NCI-H510A treated with DMSO at 0.1 percent for 48 hours (cell line): ENCODE measurements around the gene TMEM170A.
"Not testable (repeated sequence)": the region's sequence is repeated elsewhere in the genome, so short reads cannot be mapped to it uniquely, and the experiment has no call there.

Source experiments
- DNase-seq: peaks from one replicate; lab custom pipeline; 2025; lab: John Stamatoyannopoulos, UW

Gene TMEM170A, protein sequence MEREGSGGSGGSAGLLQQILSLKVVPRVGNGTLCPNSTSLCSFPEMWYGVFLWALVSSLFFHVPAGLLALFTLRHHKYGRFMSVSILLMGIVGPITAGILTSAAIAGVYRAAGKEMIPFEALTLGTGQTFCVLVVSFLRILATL

DNA sequence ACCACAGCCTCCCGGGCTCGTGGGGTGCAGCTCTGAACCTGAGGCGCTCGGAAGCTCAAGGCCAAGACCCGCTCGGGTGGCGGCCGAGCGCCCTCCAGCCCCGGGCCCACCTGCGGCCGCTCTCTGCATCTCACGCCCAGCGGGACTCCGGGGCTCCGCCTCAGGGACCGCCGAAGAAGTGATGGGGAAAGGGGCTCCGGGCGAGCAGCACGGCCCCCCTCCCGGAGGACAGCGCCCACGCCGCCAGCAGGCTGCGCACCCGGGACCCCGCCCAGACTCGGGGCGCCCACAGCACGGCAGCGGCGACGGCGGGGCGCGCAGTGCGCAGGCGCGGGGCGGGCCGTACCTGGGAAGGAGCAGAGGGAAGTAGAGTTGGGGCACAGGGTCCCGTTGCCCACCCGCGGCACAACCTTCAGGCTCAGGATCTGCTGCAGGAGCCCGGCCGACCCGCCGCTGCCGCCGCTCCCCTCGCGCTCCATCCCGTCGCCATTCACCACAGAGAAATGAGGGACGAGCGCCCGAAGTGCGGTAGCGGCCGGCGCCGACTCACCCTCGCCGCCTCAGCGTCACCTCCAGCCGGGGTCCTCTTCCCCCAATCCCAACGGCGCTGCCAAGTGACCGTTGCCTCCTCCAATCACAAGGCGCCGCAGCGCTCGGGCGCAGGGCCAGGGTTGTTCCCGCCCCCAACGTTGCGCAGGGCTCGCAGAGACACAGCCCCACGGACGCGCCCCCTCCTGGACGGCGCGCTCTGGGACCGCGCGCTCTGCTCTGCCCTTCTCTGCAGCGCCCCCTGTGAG is at the start of gene TMEM170A:
TSS of gene TMEM170A (minus strand) at position 568 of the 797 bp plus-strand sequence. CDS start at position 479, 89 bp downstream.
- peak; percentile 82 for DNase-seq

DNA sequence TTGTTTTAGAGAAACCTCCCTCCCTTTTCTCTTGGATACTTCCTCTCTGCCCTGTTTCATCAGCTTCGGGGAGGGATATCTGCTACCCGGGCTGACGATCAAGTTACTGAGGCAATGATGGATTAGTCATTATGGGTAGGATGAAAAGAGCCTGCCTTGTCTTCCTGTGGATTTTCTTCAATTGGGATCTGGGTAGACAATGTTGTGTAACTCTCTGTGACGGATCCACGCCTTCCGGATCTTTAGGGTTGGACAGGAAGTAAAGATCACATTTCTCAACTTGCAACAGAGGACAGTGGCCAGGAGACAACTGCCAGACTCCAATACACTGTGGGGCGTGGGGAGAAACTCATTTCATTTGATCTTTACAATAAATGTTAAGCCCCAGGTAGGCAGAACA is 42.1 kb upstream of the TMEM170A start:
- DNase-seq, result no peak

DNA sequence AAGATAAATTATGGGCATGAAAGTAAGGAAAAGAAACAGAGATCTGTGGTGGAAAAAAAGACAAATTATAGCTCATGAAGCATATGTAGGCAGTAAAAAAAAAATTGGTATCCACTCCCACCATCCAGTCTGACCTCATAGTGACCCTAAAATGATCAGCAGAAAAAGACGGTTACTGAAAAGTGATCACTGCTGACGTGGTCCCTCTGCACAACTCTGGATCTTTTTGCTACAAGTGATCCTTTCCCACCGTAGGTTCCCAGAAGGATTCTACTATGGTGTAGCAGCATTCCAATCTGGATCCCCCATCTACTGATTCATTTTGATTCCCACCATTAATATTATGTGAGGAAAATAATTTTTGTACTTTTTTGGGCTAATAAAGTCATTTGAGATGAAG is 41.6 kb upstream of the TMEM170A start:
- DNase-seq, result no peak

DNA sequence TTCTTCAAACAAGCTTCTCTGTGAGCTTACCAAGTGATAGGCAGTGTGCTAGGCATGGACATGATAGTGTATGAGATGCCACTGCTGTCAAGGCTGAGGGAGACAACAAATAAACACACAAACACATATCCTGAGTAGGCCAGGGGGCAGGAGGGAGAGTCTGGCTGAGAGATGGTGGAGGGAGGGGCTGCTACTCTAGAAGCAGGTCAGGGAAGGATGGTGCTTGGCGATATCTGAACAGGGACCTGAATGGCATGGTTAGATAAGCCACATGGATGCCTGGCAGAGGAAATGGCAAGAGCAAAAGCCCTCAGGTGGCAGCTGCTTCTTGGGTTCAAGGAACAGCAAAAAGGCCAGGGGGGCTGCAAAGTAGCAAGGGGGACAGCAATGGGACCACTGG is 39.3 kb upstream of the TMEM170A start:
- DNase-seq, result no peak

DNA sequence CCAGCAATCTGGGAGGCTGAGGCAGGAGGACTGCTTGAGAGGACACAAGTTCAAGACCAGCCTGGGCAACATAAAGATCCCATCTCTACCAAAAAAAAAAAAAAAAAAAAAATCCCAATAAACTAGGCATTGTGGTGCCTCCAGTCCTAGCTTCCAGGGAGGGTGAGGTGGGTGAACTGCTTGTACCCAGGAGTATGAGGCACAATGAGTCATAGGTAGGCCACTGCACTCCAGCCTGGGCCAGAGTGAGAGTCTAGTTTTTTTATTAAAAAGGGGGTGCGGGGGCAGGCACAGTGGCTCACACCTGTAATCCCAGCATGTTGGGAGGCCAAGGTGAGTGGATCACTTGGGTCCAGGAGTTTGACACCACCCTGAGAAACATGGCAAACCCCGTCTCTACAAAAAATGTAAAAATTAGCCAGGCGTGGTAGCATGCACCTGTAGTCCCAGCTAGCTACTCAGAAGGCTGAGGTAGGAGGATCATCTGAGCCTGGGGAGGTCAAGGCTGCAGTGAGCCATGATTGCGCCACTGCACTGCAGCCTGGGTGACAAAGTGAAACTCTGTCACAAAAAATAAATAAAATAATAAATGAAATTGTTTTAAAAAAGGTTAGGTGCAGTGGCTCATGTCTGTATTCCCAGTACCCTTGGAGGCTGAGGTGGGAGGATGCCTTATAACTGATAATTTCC is 38.6 kb upstream of the TMEM170A start:
- DNase-seq, result no peak

DNA sequence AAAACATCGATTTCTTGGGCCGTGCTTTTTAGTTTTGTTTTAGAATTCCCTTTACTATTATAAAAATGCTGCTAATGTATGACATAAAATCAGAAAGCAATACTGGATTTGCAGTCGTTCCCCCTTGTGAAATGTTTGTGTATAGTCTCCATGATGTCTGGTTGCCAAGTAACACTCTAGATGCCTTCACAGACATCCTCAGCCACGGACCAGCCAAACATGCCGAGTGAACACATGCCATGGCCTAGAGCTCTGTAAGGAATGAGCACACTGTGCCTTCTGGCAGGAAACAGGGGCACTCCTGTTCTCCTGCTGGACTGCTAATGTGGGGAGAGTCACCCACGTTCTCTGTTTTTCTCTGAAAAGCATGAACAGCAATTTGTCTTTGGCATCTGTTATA is 37.3 kb upstream of the TMEM170A start:
- not testable (repeated sequence) for DNase-seq

DNA sequence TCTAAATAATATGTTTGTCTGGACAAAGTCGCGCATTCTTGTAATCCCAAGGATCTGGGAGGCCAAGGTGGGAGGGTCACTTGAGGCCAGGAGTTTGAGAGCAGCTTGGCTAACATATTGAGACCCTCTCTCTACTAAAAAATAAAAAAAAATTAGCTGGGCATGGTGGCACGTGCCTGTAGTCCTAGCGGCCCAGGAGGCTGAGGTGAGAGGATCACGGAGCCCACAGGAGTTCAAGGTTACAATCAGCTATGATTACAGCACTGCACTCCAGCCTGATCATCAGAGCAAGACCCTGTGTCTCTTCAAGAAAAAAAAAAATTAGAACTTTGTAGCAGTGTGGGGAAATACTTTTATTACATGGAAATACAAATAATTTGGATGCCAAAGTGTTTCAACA is 36.9 kb upstream of the TMEM170A start:
- no peak for DNase-seq

DNA sequence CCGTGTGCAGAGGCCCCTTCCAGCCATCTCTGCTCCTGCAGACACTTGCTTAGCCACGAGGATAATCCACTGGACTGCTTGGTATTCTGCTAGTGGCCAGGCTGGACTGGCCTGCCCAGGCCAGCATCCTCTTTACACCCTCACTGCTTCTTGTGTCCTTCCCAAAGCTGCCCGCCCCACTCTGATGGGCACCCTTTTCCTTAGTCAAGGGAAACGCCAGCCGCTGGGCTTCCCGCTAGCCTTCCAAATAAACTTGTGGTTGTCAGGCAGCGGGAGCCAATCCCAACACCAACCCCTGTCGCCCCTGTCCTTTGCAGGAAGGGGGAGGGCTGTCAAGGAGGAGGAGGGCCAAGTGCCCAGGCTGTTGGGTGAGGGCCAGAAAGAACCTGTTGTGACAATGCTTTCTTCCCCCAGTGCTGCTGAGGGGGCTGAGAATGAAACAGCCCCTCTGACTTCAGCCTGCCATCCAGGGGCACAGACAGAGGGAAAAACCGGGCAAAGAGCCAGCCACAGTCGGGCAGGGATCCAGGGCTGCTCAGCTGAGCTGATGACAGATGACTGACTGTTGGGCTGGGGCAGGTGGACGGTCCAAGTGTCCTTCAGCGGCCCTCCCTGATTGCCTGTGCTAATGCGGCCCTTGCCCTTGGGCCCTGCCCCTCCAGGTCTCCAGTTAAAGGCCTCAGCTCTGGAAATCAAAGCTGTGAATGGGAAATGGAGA is 34.3 kb upstream of the TMEM170A start:
- DNase-seq, result peak; percentile 7

DNA sequence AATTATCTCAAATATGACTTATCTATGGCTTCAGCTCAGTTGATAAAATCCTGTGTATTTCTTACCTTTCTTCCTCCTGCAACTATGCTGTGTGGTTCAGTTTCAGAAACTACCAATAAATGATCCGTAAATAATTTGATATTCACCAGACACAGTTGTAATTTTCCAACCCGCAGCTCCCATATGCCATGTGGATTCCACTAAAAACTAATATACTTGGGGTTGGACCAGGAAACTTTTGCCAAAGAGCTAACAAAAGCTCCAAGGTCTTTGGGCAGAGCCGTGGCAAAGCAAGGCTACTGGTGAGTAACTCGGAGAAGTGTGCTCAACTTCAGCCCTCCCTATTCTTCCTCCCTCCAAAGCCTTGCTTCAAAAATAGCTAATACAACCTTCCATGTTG is 33.1 kb upstream of the TMEM170A start:
- DNase-seq, result no peak

DNA sequence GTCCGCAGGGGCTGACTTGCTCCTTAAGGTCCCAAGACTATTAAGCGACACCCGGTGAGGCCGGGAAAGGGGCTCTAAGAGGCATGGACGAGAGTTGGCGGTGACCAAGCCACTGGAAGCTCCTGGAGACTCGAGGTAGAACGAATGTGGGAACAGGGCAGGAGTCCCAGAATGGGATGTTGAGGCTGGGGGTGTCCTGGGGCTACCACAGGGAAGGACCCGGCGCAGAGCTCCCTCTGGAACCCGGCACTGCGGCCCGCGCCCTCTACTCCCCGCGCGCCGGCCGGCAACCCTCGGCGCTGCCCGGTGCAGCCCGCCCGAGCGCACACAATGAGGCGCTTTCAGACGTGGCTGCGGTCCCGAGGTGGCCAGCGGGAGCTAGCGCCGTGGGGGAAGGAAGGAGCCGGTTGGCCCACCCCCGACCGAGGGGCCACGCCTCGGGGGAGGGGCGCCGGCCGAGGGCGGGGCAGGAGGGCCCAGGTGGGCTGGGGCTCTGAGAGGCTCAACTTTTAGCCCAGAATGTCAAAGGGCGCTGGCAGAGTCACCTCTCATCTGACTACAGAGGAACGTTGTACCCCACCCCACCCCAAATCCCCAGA is 30.7 kb upstream of the TMEM170A start, which contains the start of gene CHST6:
TSS of gene CHST6 (minus strand) at position 366 of the 599 bp plus-strand sequence. CDS start 15,613 bp downstream, outside the sequence.
- no peak for DNase-seq

DNA sequence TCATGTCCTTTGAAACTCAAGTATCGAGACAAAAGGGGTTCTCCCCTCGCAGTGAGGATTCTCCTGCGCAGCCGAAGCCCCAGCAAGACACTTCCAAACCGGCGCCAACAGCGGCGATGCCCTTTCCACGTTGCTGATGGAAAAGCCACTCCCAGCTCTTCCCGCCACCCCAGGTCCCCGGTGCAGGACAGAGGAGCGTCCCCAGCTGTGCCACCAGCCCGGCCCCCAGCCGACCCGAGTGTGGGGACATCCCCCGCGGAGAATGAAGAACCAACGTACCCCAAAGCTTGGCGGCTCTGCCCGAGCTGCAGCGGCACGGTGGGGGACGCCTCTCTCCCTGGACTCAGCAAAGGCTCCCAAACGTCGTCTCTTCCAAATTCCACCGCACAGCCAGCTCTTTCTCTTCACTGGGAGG is 30.2 kb upstream of the TMEM170A start:
- DNase-seq, result no peak

DNA sequence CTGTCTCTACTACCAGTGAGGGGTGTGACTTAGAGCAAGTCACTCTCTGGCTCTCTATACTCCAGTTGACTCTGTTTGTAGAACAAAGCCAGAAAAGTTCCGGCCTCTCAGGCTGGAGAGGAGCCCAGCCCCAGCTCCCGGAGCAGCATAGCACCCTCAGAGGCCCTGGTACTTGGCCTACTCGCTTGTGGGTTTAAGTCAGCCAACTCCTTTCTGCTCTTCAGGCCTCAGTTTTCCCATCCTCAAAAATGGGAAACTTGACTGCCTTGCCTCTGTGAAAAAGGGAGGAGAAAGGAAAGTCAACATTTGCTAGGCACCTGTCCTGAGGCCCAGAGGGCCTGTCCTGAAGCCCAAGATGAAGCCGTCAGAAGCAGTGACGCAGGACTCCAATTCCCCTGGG is 29.7 kb upstream of the TMEM170A start:
- no peak for DNase-seq

DNA sequence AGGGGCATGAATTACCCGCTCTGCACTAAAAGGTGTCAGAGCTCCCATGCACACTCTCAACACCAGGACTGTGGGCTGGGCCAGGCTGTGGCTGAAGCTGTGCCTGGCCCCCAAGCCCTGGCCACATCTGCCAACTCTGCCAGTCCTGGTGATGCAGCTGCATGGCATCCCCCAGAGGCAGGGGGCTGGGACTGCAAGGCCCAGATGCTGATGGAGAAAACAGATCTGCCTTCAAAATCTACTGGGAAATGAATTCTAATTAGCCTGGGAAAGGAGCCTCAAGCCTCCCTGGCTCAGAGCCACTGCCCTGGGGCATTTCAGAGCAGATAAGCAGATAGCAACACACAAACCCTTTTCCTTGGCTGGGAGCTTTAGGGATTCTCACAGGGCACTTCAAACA is 27.4 kb upstream of the TMEM170A start:
- no peak for DNase-seq

DNA sequence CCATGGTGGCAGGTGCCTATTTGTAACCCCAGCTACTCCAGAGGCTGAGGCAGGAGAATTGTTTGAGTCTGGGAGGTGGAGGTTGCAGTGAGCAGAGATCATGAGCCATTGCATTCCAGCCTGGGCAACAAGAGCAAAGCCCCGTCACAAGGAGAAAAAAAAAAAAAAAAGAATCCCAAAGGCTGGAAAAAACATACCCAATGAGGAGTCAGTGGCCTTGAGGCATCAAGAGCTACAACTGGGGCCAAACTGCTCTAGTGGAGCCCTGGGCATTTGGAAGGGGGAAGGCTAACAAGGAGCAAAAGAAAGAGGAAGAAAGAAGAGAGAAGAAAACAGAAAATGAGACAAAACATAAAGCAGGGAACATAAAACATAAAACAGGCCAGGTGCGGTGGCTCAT is 23.8 kb upstream of the TMEM170A start:
- no peak for DNase-seq

DNA sequence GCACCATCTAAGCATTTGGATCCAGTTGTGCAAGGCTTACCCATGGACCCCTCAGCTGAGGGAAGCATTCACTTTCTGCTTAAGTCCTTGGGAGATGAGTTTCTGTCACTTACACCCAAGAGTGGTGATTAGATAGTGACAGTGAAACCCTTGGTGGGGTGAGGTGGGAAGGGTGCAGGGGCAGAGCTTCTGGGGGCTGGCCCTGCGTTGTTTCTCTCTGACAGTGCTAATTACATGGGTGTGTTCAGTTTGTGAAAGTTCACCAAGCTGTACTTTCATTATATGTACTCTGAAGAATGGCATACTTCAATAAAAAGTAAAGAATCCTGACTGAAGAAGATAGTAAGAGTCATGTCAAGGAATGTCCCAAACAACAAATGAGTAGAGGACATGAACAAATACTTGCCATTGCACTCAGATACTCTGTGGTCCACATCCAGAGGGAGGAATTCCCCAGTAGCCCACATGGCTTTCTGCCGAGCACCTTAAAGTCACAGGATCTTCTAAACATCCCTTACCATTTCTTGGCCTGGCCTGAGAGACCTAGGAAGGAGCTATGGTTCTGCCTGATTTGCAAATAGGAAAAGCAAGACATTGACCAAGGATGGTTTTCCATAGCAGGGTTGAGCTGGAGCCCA is 22.3 kb upstream of the TMEM170A start:
- DNase-seq, result no peak

DNA sequence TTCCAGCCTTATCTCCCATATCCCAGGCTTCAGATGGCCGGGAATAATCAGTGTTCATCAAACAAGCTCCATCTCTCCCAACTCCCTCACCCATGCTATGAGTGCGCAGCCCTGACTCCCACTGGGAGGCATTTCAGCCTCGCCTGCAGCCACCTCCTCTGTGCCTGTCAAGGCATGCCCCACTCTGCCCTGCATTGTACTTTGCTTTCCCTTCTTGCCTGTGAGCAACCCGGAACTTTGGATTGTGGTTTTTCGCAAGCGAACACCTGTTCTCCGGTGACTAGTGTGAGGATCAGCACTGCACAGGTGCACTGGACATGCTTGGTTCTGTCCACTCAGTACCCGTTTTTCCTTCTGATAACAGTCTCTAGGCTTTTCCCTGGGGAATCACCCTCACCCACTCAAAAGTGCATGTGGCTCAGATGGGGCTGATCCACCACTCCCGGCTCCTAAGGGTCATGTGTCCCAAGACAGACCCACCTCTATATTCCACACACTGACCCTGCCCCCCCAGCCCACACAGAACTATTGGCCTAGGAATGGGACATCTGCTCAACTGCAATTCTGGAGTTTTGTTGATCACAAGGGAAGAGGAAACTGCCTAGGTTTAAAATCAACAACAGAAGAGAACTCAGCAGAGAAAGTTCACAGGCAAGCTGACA is 21.7 kb upstream of the TMEM170A start:
- peak; percentile 75 for DNase-seq

DNA sequence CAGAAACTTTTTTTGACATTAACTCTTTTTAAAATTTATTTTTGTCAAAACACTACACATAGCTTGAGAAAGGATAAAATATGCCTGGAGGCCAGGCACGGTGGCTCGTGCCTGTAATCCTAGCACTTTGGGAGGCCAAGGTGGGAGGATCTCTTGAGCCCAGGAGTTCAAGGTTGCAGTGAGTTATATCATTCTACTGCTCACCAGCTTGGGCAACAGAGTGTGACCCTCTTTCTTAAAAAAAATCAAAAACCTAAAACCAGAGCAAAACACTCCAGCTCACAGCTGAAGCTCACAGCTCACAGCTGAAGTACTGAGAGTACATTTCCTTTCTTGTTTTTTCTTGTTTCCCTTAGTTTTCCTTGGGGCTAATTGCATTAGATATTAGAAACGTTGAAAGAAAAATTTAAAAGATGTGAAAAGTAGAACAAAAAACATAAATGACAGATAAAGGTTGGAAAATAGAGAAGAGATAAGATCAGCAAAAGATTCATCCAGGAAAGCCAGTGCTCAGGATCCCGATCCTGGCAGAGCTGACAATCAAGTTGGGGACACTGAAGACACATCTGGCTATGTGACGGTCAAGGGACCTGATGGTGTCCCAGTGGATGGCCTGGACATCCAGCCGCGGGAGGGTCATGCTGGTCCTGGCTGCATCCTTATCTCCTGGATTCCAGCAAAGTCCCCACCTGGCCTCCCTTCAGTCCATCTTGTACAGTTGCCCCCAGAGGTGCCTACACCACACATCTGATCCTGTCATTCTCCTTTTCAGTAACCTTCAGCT is 20.9 kb upstream of the TMEM170A start:
- no peak for DNase-seq

DNA sequence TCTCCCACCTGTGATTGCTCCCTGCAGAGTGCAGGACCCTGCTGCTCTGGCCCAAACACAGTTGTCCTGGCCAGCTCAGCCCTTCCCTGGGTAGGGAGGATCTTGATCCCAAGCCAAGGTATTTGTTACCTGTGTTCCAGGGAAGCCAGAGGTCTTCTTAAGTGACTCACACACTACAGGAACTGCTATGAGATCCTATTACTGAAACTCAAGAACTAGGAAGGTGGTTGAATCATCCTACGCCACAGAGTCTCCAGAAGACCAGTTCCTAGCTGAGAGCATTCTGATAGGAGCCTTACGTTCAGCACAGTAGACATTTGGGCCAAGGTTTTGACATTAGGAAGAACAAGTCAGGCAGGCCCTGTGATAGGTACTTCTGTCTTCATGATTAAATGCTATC is 18.7 kb upstream of the TMEM170A start:
- DNase-seq, result no peak

DNA sequence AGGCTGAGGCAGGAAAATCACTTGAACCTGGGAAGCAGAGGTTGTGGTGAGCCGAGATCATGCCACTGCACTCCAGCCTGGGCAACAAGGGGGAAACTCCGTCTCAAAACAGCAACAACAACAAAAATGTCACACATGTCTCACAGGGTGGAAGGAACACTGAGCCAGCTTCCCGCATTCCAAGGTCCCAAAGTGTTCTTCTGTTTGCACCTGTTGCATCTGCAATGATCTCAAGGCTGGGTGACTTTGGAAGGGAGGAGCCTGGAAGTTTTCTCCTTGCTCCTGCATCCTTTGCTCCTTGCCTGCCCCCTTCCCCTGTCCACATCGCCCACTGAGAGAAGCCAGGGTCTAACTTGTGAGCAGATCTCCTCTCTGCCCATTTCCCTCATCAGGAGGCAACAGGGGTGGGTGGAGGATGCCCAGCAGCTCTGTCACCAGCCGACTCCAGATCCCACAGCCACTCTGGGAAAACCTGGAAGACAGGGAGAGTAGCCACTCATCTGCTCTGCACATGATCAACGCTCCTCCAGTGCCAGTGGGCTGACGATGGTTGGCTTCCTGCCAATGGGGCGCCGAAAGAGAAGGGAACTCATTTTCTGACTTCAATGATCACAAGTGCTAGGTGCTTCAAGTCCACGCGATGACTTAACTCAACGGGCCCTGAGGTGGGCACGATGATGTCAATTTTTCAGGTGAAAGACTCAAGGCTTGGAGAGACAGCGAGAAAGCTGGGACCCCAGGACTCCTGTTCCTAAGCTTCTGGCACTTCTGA is 18.1 kb upstream of the TMEM170A start:
- no peak for DNase-seq
